AG04450 (cell line): Measurements from ENCODE around the gene CLCN5. TPM values are rescaled to one million over a fixed set of nuclear protein-coding genes. Genes with fewer than 3 reads are reported as not detected.

Source experiments
- CTCF ChIA-PET: fragments of 300-600, 350-600 bp; formaldehyde crosslinking; extraction: SDS; loops from one replicate; lab custom pipeline; 2022; ENCODE audit warnings: antibody characterized with exemption, inconsistent platforms; lab: Charles Lee
- POLR2A ChIA-PET: fragments of 350-600 bp; formaldehyde crosslinking; extraction: SDS; loops from one replicate; lab custom pipeline; 2021; ENCODE audit warnings: antibody characterized with exemption, inconsistent platforms; lab: Yijun Ruan, JAX
- DNase-seq: peaks from one replicate; pipeline ENCODE4 v3.0.0-alpha.2; 2011; ENCODE audit warnings: low read depth, low spot score
- H3K27ac ChIP-seq: one replicate; pipeline ENCODE4 v1.5.1; 2012; ENCODE audit warnings: low read depth, low read length, control low read depth
- H3K27me3 ChIP-seq: one replicate; pipeline ENCODE4 v1.6.0; 2012; ENCODE audit warnings: low read length; ENCODE audit not compliant: control insufficient read depth, insufficient read depth
- H3K4me3 ChIP-seq: 2 replicates; pipeline ENCODE4 v1.5.1; 2011; ENCODE audit warnings: mild to moderate bottlenecking, low read depth, low read length, control low read depth
- H3K9me3 ChIP-seq: 2 replicates; pipeline ENCODE4 v1.5.1; 2012; ENCODE audit warnings: low read length; ENCODE audit not compliant: control insufficient read depth, insufficient read depth
- CTCF ChIP-seq: IDR thresholded peaks from 2 replicates; pipeline ENCODE4 v1.5.1; 2011; ENCODE audit warnings: low read depth, low read length, control low read depth, inconsistent platforms
- polyA plus RNA-seq: library from polyadenylated mRNA; depleted of rRNA; stranded (reverse); fragments of >200 nt; gene quantifications from 2 replicates; pipeline ENCODE4 v1.2.3, GENCODE V29; 2011

Gene CLCN5
- polyA plus RNA-seq, 1 experiment, result 2.2 TPM

DNA sequence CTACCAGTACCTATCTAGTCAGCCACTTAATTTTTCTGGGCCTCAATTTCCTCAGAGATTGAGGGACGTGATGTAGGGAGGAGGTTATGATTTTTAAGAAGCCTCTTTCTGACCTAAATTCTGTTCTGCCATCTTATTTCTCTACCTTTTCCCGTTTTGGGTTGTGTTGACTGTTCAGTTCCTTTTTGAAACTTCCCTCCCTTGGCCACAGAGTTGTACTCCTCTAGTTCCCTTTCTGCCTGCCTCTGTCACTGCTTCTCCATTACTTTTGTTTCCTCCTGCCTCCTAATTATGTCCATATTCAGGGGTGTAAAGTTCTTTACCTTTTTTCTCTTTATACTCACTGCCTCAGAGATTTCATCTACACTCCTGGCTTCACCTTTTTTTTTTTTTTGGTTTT is 25.4 kb downstream of the CLCN5 start:
- TF ChIP-seq CTCF, result no peak
- POLR2A ChIA-PET, result no interaction called here
- H3K9me3 ChIP-seq, result no peaks in the 10 kb centered on the region
- CTCF ChIA-PET, result no interaction called here
- no peaks in the 10 kb centered on the region for H3K27me3 ChIP-seq
- H3K27ac ChIP-seq, result no peak overlapping the region
- no peak overlapping the region for H3K4me3 ChIP-seq
- DNase-seq, result no peak

- TF ChIP-seq CTCF, result no peak
- ChIA-PET POLR2A (interaction anchor here (0.9 kb wide), 1 partner anchor 28 kb away, joined by 3 read pairs; the partner anchor contains the start of gene CLCN5), CTCF (no interaction called here)
- H3K4me3 ChIP-seq, result no peak overlapping the region
- H3K27ac ChIP-seq, result no peak overlapping the region
- H3K27me3 ChIP-seq, result no peaks in the 10 kb centered on the region
- H3K9me3 ChIP-seq, result no peaks in the 10 kb centered on the region
- DNase-seq, result no peak
These were observed 27.6 kb downstream of the CLCN5 start for GRCh38 chrX:49949961-49950360.

- no peak for DNase-seq
- CTCF ChIA-PET, result interaction anchor here (0.6 to 0.7 kb wide), 2 partner anchors 28 to 1468 kb away, joined by 3 read pairs; no protein-coding TSS in a partner anchor
- Histone ChIP-seq H3K9me3 (no peaks in the 10 kb centered on the region), H3K4me3 (no peak overlapping the region), H3K27ac (no peak overlapping the region), H3K27me3 (no peaks in the 10 kb centered on the region)
- POLR2A ChIA-PET, result no interaction called here
- TF ChIP-seq CTCF, result no peak
These were observed 29.3 kb downstream of the CLCN5 start for GRCh38 chrX:49951524-49952193.

DNA sequence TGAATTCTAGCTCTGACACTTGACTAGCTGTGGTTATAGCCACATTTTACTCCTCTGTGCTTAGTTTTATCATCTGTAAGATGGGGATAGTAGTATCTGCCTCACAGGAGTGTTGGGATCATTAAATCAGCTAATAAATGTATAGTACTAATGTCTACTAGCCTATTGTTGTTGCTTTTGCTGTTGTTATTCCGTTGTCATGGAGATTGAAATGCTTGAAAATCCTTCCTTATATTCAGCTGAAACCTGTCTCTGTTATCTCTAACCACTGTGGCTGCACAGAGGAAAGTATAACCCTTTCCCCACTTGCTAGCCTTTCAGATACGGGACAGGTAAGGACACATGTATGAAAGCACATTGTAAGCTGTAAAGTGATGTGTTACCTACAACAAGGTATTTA is 33.9 kb downstream of the CLCN5 start:
- Histone ChIP-seq H3K27me3 (no peaks in the 10 kb centered on the region), H3K9me3 (no peaks in the 10 kb centered on the region), H3K27ac (no peak overlapping the region), H3K4me3 (no peak overlapping the region)
- CTCF ChIA-PET, result no interaction called here
- no peak for DNase-seq
- no peak for TF ChIP-seq CTCF
- POLR2A ChIA-PET, result no interaction called here

DNA sequence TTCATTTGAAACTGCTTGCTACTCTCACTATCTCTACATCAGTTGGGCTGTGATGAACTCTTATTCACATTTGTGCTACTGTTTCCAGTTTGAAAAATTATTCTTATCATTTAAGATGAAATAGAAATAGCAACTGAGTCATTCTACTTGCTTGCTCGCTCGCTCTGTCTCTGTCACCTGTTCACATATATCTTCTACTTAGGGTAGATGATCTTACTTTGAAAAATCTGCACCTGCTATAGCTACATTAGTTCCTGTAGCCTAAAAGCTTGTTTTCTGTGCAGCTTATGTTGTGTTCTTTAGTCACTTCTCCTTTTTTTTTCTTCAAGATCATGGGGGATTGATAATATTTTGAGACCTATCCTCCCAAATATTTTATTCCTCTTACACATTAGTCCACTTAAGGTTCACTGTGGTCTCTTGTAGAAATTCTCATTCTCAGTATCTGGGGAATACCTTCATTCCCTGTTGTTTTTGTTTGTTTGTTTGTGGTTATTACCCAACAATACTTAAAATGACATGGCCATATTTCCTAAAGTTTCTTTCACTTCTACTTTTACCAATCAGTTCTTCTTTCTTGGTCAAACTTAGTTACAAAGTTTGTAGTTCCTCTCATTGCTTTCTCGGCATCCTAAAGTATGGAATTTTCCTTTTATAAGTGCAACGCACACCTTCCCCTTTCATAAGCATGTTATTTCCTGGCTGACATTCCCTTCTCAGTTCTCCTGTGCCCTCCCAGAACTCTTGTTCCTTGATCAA is 36.5 kb downstream of the CLCN5 start:
- Histone ChIP-seq H3K27ac (no peak overlapping the region), H3K27me3 (no peaks in the 10 kb centered on the region), H3K4me3 (no peak overlapping the region), H3K9me3 (no peaks in the 10 kb centered on the region)
- ChIA-PET CTCF (no interaction called here), POLR2A (no interaction called here)
- no peak for TF ChIP-seq CTCF
- no peak for DNase-seq
